DMS 273 (cell line): ENCODE measurements around the gene TCF20.

Source experiments
- DNase-seq: peaks from one replicate; lab custom pipeline; 2025; ENCODE audit not compliant: unreplicated experiment; lab: John Stamatoyannopoulos, UW

Gene TCF20

DNA sequence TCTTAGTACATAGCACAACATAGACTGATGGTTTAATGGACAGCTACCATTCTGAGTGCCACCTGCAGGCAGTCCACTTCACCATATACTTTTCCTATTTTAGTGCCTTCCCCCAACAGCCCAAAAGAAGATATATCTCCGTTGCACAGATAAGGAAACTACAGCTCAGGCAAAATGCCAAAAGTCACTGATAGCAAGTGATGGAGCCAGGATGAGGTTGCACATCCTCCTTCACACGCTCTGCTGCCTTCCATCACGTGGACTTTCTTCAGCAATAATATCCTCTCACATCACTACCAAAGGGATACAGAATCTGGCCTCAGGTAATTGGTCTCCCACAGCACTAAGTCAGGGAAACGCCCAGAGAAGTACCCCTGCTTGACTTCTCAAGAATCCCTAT lies 7.5 kb downstream of the TCF20 start:
- DNase-seq, result no peak

DNA sequence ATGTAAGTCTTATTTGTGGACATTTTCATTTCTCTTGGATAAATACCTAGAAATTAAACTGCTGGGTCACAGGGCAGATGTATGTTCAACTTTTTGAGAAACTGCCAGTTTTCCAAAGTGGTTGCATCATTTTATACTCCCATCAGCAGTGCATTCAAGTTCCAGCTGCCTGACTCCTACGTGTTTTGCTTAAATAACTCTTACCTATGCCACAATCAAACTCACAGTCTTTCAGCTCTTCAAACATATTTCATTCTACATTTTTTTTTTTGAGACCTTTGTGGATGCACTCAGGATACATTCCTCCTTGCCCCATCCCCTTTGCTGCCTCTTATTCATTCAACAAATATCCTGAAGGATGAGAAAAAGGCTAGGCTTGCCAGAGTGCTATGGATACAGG lies 9.2 kb downstream of the TCF20 start:
- peak; percentile 10 for DNase-seq

DNA sequence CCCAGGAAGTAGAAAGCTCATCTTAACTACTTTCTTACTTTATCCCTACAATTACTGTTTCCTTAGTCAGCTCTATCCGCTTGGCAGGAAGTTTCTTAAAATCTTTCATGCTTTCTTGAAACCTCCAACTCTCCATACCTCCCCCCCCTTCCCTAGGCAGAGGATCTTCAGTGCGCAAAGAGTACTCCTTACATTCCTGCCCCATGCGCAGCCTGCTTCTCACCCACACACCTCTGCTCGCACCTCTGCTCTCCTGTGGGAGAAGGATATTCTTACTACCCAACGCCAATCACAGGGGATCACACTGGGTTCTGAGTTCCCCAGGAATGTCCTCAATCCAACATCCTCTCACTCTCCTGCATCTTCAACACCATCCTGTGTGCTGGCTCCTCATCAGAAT lies 12.3 kb downstream of the TCF20 start:
- DNase-seq, result no peak

DNA sequence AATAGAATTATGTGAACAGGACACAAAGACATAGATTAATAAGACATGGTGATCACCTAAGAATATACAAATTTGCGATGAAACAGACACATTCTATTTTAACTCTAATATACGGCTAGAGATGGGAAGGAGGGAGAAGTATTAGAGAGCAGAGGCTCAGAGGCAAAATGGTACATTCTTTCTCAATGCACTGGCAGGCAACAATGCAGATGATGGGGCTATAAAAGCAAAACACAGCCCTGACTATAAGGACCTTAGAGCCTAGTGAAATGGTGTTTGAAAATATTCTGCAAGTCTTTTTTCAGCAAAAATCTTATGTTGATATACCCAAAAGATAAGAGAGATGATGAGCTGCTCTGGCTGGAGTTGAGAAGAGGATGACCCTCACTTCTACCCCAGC lies 13.1 kb downstream of the TCF20 start:
- no peak for DNase-seq

DNA sequence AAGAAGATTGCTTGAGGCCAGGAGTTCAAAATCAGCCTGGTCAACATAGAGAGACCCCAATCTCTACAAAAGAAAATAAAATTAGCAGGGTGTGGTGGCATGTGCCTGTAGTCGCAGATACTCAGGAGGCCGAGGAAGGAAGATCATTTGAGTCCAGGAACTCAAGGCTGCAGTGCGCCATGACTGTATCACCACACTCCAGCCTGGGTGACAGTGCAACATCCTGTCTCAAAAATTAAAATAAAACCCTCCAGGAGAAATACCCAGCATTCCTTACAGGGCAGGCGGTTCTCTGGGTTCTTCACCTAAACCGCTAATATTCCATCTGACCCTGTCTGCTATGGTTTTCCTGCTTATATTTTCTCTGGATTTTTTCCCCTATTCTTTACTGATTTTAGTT lies 13.5 kb downstream of the TCF20 start:
- no peak for DNase-seq

DNA sequence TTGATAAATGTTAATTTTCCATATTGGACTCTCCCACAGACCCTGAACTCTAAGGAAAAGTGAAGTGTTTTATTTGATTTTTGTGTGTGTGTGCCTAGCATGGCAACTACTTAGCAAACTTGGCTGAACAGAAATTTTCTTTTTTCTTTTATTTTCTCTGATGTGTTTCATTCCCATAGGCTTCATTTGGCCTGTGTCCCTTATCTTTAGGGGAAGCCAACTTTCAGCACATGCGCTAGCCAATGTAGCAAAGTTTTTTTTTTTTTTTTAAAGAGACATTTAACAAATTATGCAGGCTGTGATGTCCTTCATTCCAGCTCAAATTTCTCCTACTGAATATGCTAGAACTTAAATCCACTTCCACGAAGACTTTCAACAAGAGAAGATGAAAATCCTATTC lies 14.2 kb downstream of the TCF20 start:
- DNase-seq, result no peak

DNA sequence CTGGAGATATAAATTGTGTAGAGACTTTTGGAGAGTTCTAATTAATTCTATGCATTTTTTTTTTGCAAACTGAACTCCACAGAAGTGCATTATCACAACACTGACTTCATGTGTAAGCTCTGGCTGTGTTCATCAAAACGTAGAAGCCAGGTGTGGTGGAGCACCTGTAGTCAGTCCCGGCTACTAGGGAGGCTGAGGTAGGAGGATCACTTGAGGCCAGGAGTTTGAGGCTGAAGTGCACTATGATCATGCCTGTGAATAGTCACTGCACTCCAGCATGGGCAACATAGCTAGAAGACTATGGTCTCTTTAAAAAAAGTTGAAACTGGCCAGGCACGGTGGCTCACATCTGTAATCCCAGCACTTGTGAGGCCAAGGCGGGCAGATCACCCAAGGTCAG lies 20.6 kb downstream of the TCF20 start:
- DNase-seq, result no peak

DNA sequence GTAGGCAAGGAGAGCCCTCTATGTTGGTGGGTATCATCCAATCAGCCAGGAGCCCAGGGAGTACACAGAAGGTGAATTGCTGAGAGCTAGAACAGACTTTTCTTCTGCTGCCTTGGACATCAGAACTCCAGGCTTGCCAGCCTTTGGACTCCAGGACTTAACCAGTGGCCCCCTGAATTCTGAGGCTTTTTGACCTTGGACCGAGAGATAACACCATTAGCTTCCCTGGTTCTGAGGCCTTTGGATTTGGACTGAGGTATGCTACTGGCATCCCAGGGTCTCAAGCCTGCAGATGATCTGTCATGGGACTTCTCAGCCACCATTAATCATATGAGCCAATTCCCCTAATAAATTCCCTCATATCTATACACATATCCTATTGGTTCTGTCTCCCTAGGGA lies 21.5 kb downstream of the TCF20 start:
- no peak for DNase-seq

DNA sequence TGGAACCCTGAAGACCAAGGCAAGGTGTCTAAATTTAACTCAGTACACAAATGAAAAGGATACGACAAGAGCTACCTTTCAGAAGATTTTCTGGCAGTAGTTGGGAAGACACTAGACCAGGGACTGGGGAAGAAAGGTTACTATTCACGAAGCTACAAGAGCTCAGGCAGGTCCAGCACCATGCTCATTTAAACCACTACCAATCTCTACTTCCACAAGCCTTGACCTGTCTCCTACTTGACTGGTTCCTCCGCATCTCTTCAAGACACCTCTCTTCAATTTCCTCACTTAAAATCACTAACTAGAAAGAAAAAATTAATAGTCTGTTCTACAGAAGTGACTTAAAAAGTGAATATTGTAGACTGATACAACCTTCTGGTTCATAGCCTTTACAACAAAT lies 22.9 kb downstream of the TCF20 start:
- DNase-seq, result no peak

DNA sequence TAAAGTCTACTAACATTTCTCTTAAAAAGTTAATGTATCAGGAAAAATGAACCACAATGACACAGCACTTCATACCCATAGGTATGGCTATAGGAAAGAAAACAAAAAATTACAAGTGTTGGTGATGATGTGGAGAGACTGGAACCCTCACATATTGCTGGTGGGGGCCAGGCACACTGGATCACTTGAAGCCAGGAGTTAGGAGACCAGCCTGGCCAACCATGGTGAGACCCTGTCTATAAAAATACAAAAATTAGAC lies 26.7 kb downstream of the TCF20 start:
- no peak for DNase-seq

DNA sequence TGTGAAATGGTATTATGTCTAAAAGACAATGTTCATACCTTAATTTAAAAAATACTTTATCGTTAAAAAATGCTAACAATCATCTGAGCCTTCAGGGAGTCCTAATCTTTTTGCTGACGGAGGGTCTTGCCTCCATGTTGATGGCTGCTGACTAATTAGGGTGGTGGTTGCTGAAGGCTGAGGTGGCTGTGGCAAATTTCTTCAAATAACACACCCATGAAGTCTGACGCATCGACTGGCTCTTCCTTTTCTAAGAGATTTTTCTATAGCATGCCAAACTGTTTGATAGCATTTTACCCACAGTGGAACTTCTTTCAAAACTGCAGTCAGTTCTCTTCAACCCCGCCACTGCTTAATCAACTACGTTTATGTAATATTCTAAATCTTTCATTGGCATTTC lies 33.6 kb downstream of the TCF20 start:
- DNase-seq, result no peak

DNA sequence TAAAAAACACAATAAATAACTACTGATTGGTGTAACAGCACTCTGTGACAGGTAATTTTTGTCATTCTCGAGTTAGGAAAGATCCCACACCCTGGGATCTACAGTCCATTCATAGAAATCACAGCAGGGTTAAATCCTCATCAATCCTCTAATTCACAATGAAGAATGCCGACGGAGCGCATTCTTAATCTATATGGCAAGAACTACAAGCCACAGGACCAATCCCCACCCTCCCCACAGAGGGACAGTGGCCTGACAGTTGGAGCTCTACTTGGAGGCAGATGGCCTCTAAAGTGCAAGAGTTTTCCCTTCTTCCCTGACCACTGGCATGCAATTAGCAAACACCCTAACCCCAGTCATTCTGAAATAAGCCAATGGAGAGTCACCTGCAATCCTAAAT lies 34.2 kb downstream of the TCF20 start:
- DNase-seq, result no peak

DNA sequence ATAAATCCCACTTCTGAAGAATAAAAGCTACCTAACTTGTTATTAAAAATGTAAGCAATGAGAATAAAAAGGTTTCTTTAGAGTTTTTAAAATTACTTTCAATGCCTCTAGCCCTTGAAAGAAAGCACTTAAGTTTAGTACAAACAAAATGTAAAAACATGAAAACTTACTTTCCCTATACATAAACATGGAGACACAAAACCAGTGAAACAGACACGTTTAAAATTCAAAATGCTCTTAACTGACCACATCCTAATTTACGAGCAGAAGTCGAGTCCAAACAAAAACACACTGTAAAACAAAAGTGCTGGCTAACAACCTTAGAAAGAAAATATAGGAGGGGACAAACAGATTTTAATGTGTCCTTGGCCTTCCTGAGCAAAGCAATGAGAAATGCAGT lies 36.6 kb downstream of the TCF20 start:
- DNase-seq, result no peak

DNA sequence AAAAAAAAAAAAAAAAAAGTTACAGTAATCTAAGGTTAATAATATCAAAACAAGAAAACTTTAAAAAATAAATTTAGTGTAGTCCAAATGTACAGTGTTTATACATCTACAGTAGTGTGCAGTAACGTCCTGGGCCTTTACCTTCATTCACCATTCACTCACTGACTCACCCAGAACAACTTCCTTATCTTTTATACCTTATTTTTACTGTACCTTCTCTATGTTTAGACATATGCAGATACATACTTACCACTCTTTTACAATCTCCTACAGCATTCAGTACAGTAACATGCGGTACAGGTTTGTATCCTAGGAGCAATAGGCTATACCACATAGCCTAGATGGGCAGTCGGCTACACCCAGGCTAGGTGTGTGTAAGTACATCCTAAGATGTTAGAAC lies 38.5 kb downstream of the TCF20 start:
- DNase-seq, result no peak

DNA sequence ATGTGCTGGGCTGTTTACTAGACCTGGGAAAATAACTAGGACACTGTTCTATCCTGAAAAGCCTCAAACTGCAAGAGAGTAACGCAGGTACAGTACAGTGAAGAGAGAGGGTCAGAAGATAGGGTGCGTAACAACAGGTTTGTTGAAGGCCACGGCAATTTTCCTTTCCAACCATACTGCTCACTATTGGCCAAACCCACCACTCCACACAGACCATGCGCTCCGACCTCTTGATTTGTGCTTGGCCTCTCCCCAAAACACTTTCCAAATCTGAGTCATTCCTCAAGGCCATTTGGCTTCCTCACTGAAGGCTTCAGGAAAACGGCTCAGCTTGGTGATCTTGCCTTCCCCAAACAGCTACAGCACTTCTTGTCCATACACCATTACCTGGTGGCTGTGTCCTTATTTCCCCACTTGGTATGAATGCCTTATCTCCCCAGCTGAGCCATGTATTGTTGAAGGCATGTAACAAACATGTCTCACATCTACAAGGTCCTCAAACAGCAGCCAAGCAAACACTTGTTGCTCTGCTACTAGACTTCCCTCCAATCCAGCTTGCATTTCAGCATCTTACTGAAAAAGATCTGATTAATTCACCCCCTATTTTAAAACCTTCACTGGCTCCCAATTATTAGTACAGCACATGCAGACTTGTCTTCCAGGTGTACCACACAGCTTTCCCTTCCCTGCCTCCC lies 40.9 kb downstream of the TCF20 start:
- DNase-seq, result no peak

DNA sequence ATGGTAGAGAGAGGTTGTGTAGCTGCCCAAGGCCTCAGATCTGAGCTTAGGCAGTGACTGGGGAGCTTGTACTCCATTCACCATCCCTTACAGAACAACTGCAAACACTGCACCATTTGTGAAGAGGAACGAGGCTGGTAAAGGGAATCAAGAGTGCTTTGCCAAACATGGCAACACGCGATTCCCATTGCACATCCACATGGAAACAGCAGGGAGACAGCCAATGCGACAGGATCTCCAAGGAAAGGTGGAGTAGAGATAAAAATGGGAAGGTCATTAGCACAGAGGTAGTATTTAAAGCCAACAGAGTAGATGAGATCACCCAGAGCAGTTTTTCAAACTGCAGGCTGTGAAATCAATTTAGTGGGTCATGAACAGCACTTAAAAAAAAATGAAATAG lies 42.0 kb downstream of the TCF20 start:
- no peak for DNase-seq

DNA sequence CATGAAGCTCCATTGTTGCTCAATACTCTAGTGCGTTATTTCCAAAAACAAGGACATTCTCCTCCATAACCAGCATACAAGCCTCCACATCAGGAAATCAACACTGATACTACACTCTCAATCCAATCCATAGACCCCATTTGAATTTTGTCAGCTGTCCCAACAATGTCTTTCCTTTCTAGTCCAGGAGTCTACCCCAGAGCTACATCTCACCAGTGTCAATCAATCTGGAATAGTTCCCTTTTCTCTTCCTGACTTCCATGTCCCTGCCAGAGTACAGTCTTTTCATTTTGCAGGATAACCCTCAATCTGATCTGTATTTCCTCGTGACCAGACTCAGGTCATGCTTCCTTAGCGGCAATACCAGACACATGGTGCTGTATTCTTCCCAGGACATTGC lies 43.0 kb downstream of the TCF20 start:
- no peak for DNase-seq

DNA sequence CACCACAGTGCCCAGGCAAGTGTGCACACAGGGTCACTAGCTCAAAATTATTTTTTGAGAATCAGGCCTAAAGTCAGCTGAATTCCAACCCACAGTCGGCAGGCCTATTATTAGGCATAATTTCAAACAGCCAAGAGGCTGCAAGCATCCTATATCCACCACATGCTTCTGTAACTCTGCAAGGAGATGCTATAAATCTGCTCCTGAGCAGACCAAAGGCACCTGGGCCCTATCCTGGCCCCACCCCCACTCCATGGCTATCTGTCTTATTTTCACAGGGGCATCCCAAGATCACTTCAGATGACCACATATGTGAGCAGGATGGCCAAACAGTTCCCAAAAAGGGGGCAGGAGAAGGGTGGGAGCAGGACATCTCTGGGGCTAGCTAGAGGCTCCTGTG lies 44.6 kb downstream of the TCF20 start:
- no peak for DNase-seq

DNA sequence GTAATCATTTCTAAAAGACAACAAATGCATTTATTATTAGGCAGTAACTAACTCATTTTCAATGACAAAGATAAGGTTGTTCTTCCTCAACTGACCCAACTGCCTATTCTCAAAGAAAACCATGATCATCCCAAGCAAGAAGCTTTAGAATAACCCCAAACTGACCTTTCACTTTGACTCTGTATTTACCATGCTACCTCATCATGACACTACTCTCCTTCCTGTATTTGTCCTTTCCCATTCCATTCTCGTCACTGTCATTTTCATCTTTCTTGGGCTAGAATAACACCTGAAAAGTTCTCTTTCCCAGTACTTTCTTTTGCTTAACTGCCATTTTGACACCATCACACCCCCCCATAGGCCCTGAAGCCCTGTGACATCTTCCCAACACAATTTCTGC lies 48.3 kb downstream of the TCF20 start:
- DNase-seq, result no peak
